Sigmoid colon (tissue), 4 donors: ENCODE data around the gene OR10A6.

Experiments used
- CTCF ChIP-seq, 4 experiments: fragments of 450-650 bp in 3 of 4; fragments of 200-600 bp in 1 of 4; IDR thresholded peaks; one replicate each; pipeline ENCODE4 v1.5.1; 2016 to 2019; ENCODE audit warnings: antibody characterized with exemption in 4 of 4, mild to moderate bottlenecking in 3 of 4, moderate library complexity in 2 of 4
- POLR2A ChIP-seq, 2 donors: fragments of 450-650 bp; IDR thresholded peaks; one replicate each; pipeline ENCODE4 v1.6.1; 2016; ENCODE audit warnings: antibody characterized with exemption in 2 of 2, mild to moderate bottlenecking in 2 of 2, moderate library complexity in 2 of 2
- POLR2AphosphoS5 ChIP-seq, 4 donors: sonication (generic); formaldehyde crosslinking; IDR thresholded peaks; one replicate each; pipeline ENCODE4 v1.6.1; 2017; ENCODE audit warnings: antibody characterized with exemption in 4 of 4

GRCh38 chr11:7965386-7965785 is 34.3 kb upstream of the OR10A6 start, which contains the start of gene NLRP10:
- TF ChIP-seq CTCF (IDR thresholded peaks at IDR 0.05) (no peak), POLR2A (IDR thresholded peaks at IDR 0.05) (no peak), POLR2AphosphoS5 (IDR thresholded peaks at IDR 0.05) (no peak)
